PC-9 (cell line): ENCODE data around the gene C2orf76. TPM values are rescaled to one million over a fixed set of nuclear protein-coding genes. Genes with fewer than 3 reads are reported as not detected.
A peak's percentile ranks its signal among the peaks of the same experiment; 100 is the strongest.

Experiments used
- BruUV-seq: library from RNA; stranded (reverse); fragments of 400-500 nt; replicated peaks from 2 replicates; lab custom pipeline; 2021; lab: Mats Ljungman, UMichigan
- CTCF ChIA-PET: fragments of 300-600 bp; sonication (Branson Sonifier 250); formaldehyde crosslinking; loops from one replicate; lab custom pipeline; 2022; ENCODE audit warnings: antibody characterized with exemption; lab: Charles Lee
- POLR2A ChIA-PET: fragments of 300-600 bp; sonication (Branson Sonifier 250); formaldehyde crosslinking; loops from one replicate; lab custom pipeline; 2022; ENCODE audit warnings: antibody characterized with exemption; ENCODE audit not compliant: unreplicated experiment; lab: Charles Lee
- DNase-seq, 2 experiments: peaks; one replicate each; pipeline versions ENCODE4 v3.0.0 to v3.0.0-alpha.2; 2015 to 2022; ENCODE audit warnings: mixed read lengths in 1 of 2
- H2AFZ ChIP-seq: fragments of 200-600 bp; sonication (generic); 2 replicates; pipeline ENCODE4 v1.8.1; 2017; ENCODE audit warnings: antibody characterized with exemption
- H3F3A ChIP-seq: fragments of 200-600 bp; sonication (generic); 2 replicates; pipeline ENCODE4 v1.8.1; 2017; ENCODE audit warnings: antibody characterized with exemption, mild to moderate bottlenecking, low read depth; ENCODE audit not compliant: insufficient read depth
- H3K27ac ChIP-seq: fragments of 200-600 bp; sonication (generic); 2 replicates; pipeline ENCODE4 v1.6.1; 2016; ENCODE audit warnings: mixed run types
- H3K27me3 ChIP-seq: fragments of 200-600 bp; sonication (generic); 2 replicates; pipeline ENCODE4 v1.6.1; 2016; ENCODE audit warnings: low read depth, mixed run types; ENCODE audit not compliant: insufficient read depth
- H3K36me3 ChIP-seq: fragments of 200-600 bp; sonication (generic); 2 replicates; pipeline ENCODE4 v1.6.1; 2016; ENCODE audit warnings: low read depth, mixed run types
- H3K4me1 ChIP-seq: fragments of 200-600 bp; sonication (generic); replicated peaks from 2 replicates; pipeline ENCODE4 v1.6.1; 2016; ENCODE audit warnings: mixed run types; ENCODE audit not compliant: insufficient read depth
- H3K4me2 ChIP-seq: fragments of 200-600 bp; sonication (generic); 2 replicates; pipeline ENCODE4 v1.6.1; 2017; ENCODE audit warnings: mixed run types
- H3K4me3 ChIP-seq: fragments of 200-600 bp; sonication (generic); 2 replicates; pipeline ENCODE4 v1.6.1; 2016; ENCODE audit warnings: mixed run types
- H3K79me2 ChIP-seq: fragments of 200-600 bp; sonication (generic); 2 replicates; pipeline ENCODE4 v1.6.1; 2017; ENCODE audit warnings: low read depth, mixed run types
- H3K9me2 ChIP-seq: fragments of 200-600 bp; sonication (generic); 2 replicates; pipeline ENCODE4 v1.8.1; 2017; ENCODE audit warnings: mild to moderate bottlenecking; ENCODE audit not compliant: insufficient read depth
- H3K9me3 ChIP-seq: fragments of 200-600 bp; sonication (generic); 2 replicates; pipeline ENCODE4 v1.8.1; 2016; ENCODE audit warnings: low read depth; ENCODE audit not compliant: insufficient read depth
- H4K20me1 ChIP-seq: fragments of 200-600 bp; sonication (generic); 2 replicates; pipeline ENCODE4 v1.8.1; 2017; ENCODE audit not compliant: insufficient read depth
- EZH2 ChIP-seq: fragments of 200-600 bp; sonication (generic); IDR thresholded peaks from 2 replicates; pipeline ENCODE4 v1.8.0; 2017; ENCODE audit warnings: antibody characterized with exemption, low read depth
- intact Hi-C: fragments of 100-400 bp; cut with micrococcal nuclease; formaldehyde crosslinking; loops from one replicate; pipeline ENCODE4 v1.10.0; 2022; ENCODE audit not compliant: unreplicated experiment
- total RNA-seq: library from RNA; stranded (reverse); gene quantifications from 2 replicates; pipeline ENCODE4 v1.2.3, GENCODE V29; 2021
- TF ChIP-seq, protein P1 (sequence below): fragments of 200-600 bp; sonication (generic); conservative IDR thresholded peaks from 2 replicates; pipeline ENCODE4 v1.6.1; 2017; ENCODE audit warnings: mixed run types, antibody characterized with exemption, mild to moderate bottlenecking, moderate library complexity

The C2orf76 gene
- total RNA-seq, 1 experiment from 2014 or later, result 11.5 TPM

GRCh38 chr2:119291588-119292167 lies 75.0 kb downstream of the C2orf76 start:
- Histone ChIP-seq H3K36me3 (no peaks in the 10 kb centered on the region), H3K4me2 (no peak overlapping the region), H3K9me3 (no peaks in the 10 kb centered on the region), H3K9me2 (no peaks in the 10 kb centered on the region), H3K79me2 (no peaks in the 10 kb centered on the region), H4K20me1 (no peaks in the 10 kb centered on the region), H2AFZ (no peak overlapping the region), H3K27ac (no peak overlapping the region), H3K4me3 (no peak overlapping the region), H3K27me3 (no peaks in the 10 kb centered on the region), H3K4me1 (peaks cover 5% of the 10 kb centered on the region), H3F3A (no peaks in the 10 kb centered on the region)
- no peak for DNase-seq
- BruUV-seq, result no TSS peak
- POLR2A ChIA-PET, result no interaction called here
- no peak for TF ChIP-seq EZH2
- TF ChIP-seq, protein P1, sequence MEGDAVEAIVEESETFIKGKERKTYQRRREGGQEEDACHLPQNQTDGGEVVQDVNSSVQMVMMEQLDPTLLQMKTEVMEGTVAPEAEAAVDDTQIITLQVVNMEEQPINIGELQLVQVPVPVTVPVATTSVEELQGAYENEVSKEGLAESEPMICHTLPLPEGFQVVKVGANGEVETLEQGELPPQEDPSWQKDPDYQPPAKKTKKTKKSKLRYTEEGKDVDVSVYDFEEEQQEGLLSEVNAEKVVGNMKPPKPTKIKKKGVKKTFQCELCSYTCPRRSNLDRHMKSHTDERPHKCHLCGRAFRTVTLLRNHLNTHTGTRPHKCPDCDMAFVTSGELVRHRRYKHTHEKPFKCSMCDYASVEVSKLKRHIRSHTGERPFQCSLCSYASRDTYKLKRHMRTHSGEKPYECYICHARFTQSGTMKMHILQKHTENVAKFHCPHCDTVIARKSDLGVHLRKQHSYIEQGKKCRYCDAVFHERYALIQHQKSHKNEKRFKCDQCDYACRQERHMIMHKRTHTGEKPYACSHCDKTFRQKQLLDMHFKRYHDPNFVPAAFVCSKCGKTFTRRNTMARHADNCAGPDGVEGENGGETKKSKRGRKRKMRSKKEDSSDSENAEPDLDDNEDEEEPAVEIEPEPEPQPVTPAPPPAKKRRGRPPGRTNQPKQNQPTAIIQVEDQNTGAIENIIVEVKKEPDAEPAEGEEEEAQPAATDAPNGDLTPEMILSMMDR, result no peak
- intact Hi-C loops, result loop anchor here (1.0 to 5.0 kb wide), 8 partner anchors 27 to 409 kb away; partner anchors contain the start of genes C2orf76 and DBI
- CTCF ChIA-PET, result interaction anchor here (0.7 to 1.0 kb wide), 3 partner anchors 37 to 413 kb away, joined by 3 to 4 read pairs (median 3); no protein-coding TSS in a partner anchor

- H3K36me3 ChIP-seq, result no peaks in the 10 kb centered on the region
- CTCF ChIA-PET, result interaction anchor here (0.7 to 1.0 kb wide), 3 partner anchors 36 to 413 kb away, joined by 3 to 4 read pairs (median 3); no protein-coding TSS in a partner anchor
- H4K20me1 ChIP-seq, result no peaks in the 10 kb centered on the region
- TF ChIP-seq, protein P1, result peak; percentile 99
- TF ChIP-seq EZH2, result no peak
- POLR2A ChIA-PET, result no interaction called here
- no peaks in the 10 kb centered on the region for H3K9me3 ChIP-seq
- H2AFZ ChIP-seq, result no peak overlapping the region
- no peak overlapping the region for H3K4me3 ChIP-seq
- H3K79me2 ChIP-seq, result no peaks in the 10 kb centered on the region
- H3K9me2 ChIP-seq, result no peaks in the 10 kb centered on the region
- no peaks in the 10 kb centered on the region for H3K27me3 ChIP-seq
- DNase-seq, result peak; percentile 70 to 85
- H3K4me1 ChIP-seq, result peaks cover 5% of the 10 kb centered on the region
- H3K4me2 ChIP-seq, result peak overlapping the region; percentile 45
- intact Hi-C loops, result loop anchor here (1.0 to 5.0 kb wide), 7 partner anchors 26 to 409 kb away; no protein-coding TSS in a partner anchor
- no peak overlapping the region for H3K27ac ChIP-seq
- H3F3A ChIP-seq, result no peaks in the 10 kb centered on the region
- no TSS peak for BruUV-seq
These were observed 75.6 kb downstream of the C2orf76 start for GRCh38 chr2:119290859-119291587.

DNA sequence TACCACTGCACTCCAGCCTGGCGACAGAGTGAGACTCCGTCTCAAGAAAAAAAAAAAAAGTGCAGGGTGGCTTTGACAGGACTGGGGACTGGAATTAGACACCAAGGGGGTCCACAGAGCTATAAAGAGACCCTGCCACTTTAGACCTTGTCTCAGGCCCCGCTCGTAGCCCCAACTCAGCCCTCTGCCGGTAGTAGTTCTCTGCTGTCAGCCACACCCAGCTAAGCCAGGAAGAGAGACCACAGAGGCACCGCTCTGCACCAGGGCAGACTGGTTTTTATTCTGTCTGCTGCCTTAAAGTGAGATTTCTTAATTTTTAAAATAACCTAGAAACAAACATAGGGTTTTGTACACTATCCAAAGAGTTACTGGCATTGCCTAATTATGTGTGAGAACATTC lies 77.0 kb downstream of the C2orf76 start:
- peaks cover 4% of the 10 kb centered on the region for H3F3A ChIP-seq
- CTCF ChIA-PET, result no interaction called here
- no peak overlapping the region for H3K4me2 ChIP-seq
- TF ChIP-seq EZH2, result no peak
- TF ChIP-seq, protein P1, result no peak
- H3K79me2 ChIP-seq, result no peaks in the 10 kb centered on the region
- DNase-seq, result no peak
- no TSS peak for BruUV-seq
- no peaks in the 10 kb centered on the region for H3K27me3 ChIP-seq
- H3K4me1 ChIP-seq, result peaks cover 7% of the 10 kb centered on the region
- H2AFZ ChIP-seq, result no peak overlapping the region
- H3K36me3 ChIP-seq, result no peaks in the 10 kb centered on the region
- H4K20me1 ChIP-seq, result no peaks in the 10 kb centered on the region
- intact Hi-C loops, result loop anchor here (2.0 to 5.0 kb wide), 4 partner anchors 25 to 188 kb away; no protein-coding TSS in a partner anchor
- no peaks in the 10 kb centered on the region for H3K9me3 ChIP-seq
- no peak overlapping the region for H3K4me3 ChIP-seq
- no peaks in the 10 kb centered on the region for H3K9me2 ChIP-seq
- POLR2A ChIA-PET, result no interaction called here
- H3K27ac ChIP-seq, result no peak overlapping the region
